GM19467 (cell line): ENCODE data around the gene SOX15.
"Not testable (repeated sequence)": the region's sequence is repeated elsewhere in the genome, so short reads cannot be mapped to it uniquely, and the experiment has no call there.

Source experiments
- ATAC-seq: cut with Tn5 transposase; IDR thresholded peaks from one replicate; pipeline ENCODE4 v1.9.1; 2021; ENCODE audit warnings: mild to moderate bottlenecking, moderate library complexity; ENCODE audit not compliant: unreplicated experiment

SOX15 gene

GRCh38 chr17:7589891-7590691, at the start of gene SOX15:
Gene SOX15, minus strand, starts transcription at chr17:7590094. Its CDS starts 418 bp downstream, at chr17:7589676.
- no peak for ATAC-seq

- no peak for ATAC-seq
Measured at GRCh38 chr17:7636163-7636562, 46.3 kb upstream of the SOX15 start.

GRCh38 chr17:7634384-7634783, 44.5 kb upstream of the SOX15 start:
- no peak for ATAC-seq

GRCh38 chr17:7633093-7633492, 43.2 kb upstream of the SOX15 start:
- no peak for ATAC-seq

- ATAC-seq: no peak
Measured at GRCh38 chr17:7632492-7632894, 42.6 kb upstream of the SOX15 start.

GRCh38 chr17:7631398-7632380, 41.8 kb upstream of the SOX15 start:
- no peak for ATAC-seq

GRCh38 chr17:7629939-7630571, 40.2 kb upstream of the SOX15 start, which contains the start of gene SHBG:
Gene SHBG, plus strand, starts transcription at chr17:7630135. Its CDS starts 38 bp downstream, at chr17:7630173.
- ATAC-seq: no peak

- ATAC-seq: peak; percentile 83
Measured at GRCh38 chr17:7627250-7628121, 37.6 kb upstream of the SOX15 start, which contains the start of gene SAT2. Gene SAT2, minus strand, starts transcription at chr17:7627821. Its CDS starts 186 bp downstream, at chr17:7627635.

- no peak for ATAC-seq
Measured at GRCh38 chr17:7626956-7627249, 37.0 kb upstream of the SOX15 start.

- ATAC-seq: no peak
Measured at GRCh38 chr17:7626307-7626706, 36.4 kb upstream of the SOX15 start.

GRCh38 chr17:7625749-7626148, 35.9 kb upstream of the SOX15 start:
- not testable (repeated sequence) for ATAC-seq

- no peak for ATAC-seq
Measured at GRCh38 chr17:7623661-7624060, 33.8 kb upstream of the SOX15 start.

GRCh38 chr17:7620835-7621234, 30.9 kb upstream of the SOX15 start:
- ATAC-seq: no peak

- no peak for ATAC-seq
Measured at GRCh38 chr17:7618608-7619007, 28.7 kb upstream of the SOX15 start.

- ATAC-seq: no peak
Measured at GRCh38 chr17:7615265-7615747, 25.4 kb upstream of the SOX15 start.

- peak; percentile 85 for ATAC-seq
Measured at GRCh38 chr17:7614425-7615264, 24.8 kb upstream of the SOX15 start, which contains the start of gene FXR2. Gene FXR2, minus strand, starts transcription at chr17:7614897. Its CDS starts 365 bp downstream, at chr17:7614532.

- no peak for ATAC-seq
Measured at GRCh38 chr17:7613769-7614424, 24.0 kb upstream of the SOX15 start.

- ATAC-seq: no peak
Measured at GRCh38 chr17:7612294-7612640, 22.4 kb upstream of the SOX15 start.
